Liver (tissue), 10 donors: Measurements from ENCODE around the gene SPCS1. TPM values are rescaled to one million over a fixed set of nuclear protein-coding genes. Genes with fewer than 3 reads are reported as not detected.

Experiments used
- DNase-seq: peaks from one replicate; pipeline ENCODE4 v3.0.0-alpha.2; 2017; ENCODE audit warnings: low spot score
- H3K27ac ChIP-seq, 2 donors: one replicate each; pipeline ENCODE4 v1.7.0; 2013; ENCODE audit warnings: inconsistent platforms in 2 of 2, low read length in 2 of 2, control low read depth in 1 of 2, low read depth in 1 of 2, mild to moderate bottlenecking in 1 of 2
- H3K27me3 ChIP-seq, 4 donors: one replicate each; pipeline versions ENCODE4 v1.6.1 to v1.7.0; 2013; ENCODE audit warnings: low read length in 3 of 4, inconsistent platforms in 1 of 4, mild to moderate bottlenecking in 1 of 4, moderate library complexity in 1 of 4; ENCODE audit not compliant: control insufficient read depth in 4 of 4, insufficient read depth in 4 of 4
- H3K36me3 ChIP-seq, 4 donors: one replicate each; pipeline versions ENCODE4 v1.6.1 to v1.7.0; 2013; ENCODE audit warnings: low read length in 3 of 4, mild to moderate bottlenecking in 3 of 4, low read depth in 1 of 4, moderate library complexity in 1 of 4; ENCODE audit not compliant: control insufficient read depth in 4 of 4, insufficient read depth in 3 of 4
- H3K4me1 ChIP-seq, 4 donors: one replicate each; pipeline versions ENCODE4 v1.6.1 to v1.7.0; 2013; ENCODE audit warnings: low read length in 3 of 4, mild to moderate bottlenecking in 3 of 4, moderate library complexity in 1 of 4; ENCODE audit not compliant: control insufficient read depth in 4 of 4, insufficient read depth in 4 of 4
- H3K4me3 ChIP-seq, 3 donors: one replicate each; pipeline versions ENCODE4 v1.6.1 to v1.7.0; 2013; ENCODE audit warnings: low read length in 3 of 3, control low read depth in 1 of 3, low read depth in 1 of 3, mild to moderate bottlenecking in 1 of 3
- H3K9ac ChIP-seq, 2 donors: one replicate each; pipeline ENCODE4 v1.7.0; 2013; ENCODE audit warnings: low read length in 2 of 2, mild to moderate bottlenecking in 2 of 2, moderate library complexity in 2 of 2, control low read depth in 1 of 2, low read depth in 1 of 2
- H3K9me3 ChIP-seq, 4 donors: one replicate each; pipeline versions ENCODE4 v1.6.1 to v1.7.0; 2013; ENCODE audit warnings: low read length in 3 of 4; ENCODE audit not compliant: control insufficient read depth in 4 of 4
- ATF3 ChIP-seq: IDR thresholded peaks from 2 replicates; pipeline ENCODE4 v1.6.1; 2016; ENCODE audit warnings: antibody characterized with exemption
- SP1 ChIP-seq: IDR thresholded peaks from 2 replicates; pipeline ENCODE4 v1.6.1; 2018; ENCODE audit warnings: antibody characterized with exemption, mild to moderate bottlenecking
- ZBTB33 ChIP-seq: IDR thresholded peaks from 2 replicates; pipeline ENCODE4 v1.6.1; 2016; ENCODE audit warnings: antibody characterized with exemption
- WGBS: extraction: QIAGEN DNeasy Blood & Tissue Kit; methylation state at CpG from one replicate; pipeline ENCODE4 v1.1.7; 2013; 5-methylcytosine and 5-hydroxymethylcytosine counted together
- polyA plus RNA-seq, 2 donors: library from polyadenylated mRNA; stranded (reverse) in 1 of 2; unstranded in 1 of 2; fragments of 200-250 nt in 1 of 2; fragments of >200 nt in 1 of 2; fragmentation: Nextera tagmentation in 1 of 2; extraction: Ambion mirVana in 1 of 2; gene quantifications; one replicate each; pipeline versions ENCODE4 v1.2.1 to v1.2.3, GENCODE V29; 2013 to 2015
- small RNA-seq: library from RNA; depleted of rRNA; stranded (forward); fragments of <200 nt; gene quantifications from one replicate; pipeline ENCODE3, GENCODE V24; 2014
- total RNA-seq, 2 donors: library from RNA; depleted of rRNA; stranded (reverse); fragments of >200 nt; gene quantifications; one replicate each; pipeline ENCODE4 v1.2.3, GENCODE V29; 2014
- donor health status: healthy.
- donor health status: healthy.
- donor health status: healthy.
- donor health status: healthy.
- donor health status: healthy.

SPCS1 gene
- total and polyA plus RNA-seq, 4 donors = 42.3 to 227 (median 113) TPM

GRCh38 chr3:52754373-52754772 lies 48.5 kb downstream of the SPCS1 start:
- 98% methylated on average over 4 of the region's 4 CpGs for WGBS
- Histone ChIP-seq H3K9me3 (no peaks in the 10 kb centered on the region), H3K36me3 (peaks cover 10 to 46% (median 34%) of the 10 kb centered on the region in 4 donors), H3K27ac (no peak overlapping the region), H3K27me3 (no peaks in the 10 kb centered on the region), H3K4me1 (peaks cover 0 to 2% (median 0%) of the 10 kb centered on the region in 4 donors), H3K9ac (no peak overlapping the region), H3K4me3 (no peak overlapping the region)
- no peak for DNase-seq
- TF ChIP-seq ATF3 = no peak
- no peak for TF ChIP-seq ZBTB33

- H3K36me3 ChIP-seq = peaks cover 2 to 44% (median 29%) of the 10 kb centered on the region in 4 donors
- 97% methylated on average over 1 of the region's 1 CpG for WGBS
These were observed 50.2 kb downstream of the SPCS1 start for GRCh38 chr3:52756141-52756540.

More at GRCh38 chr3:52756141-52756540, 50.2 kb downstream of the SPCS1 start:
- Histone ChIP-seq H3K4me1 (peaks cover 0 to 2% (median 0%) of the 10 kb centered on the region in 4 donors), H3K27me3 (no peaks in the 10 kb centered on the region), H3K9me3 (no peaks in the 10 kb centered on the region), H3K4me3 (no peak overlapping the region), H3K27ac (no peak overlapping the region), H3K9ac (no peak overlapping the region)
- TF ChIP-seq SP1 = no peak
- TF ChIP-seq ATF3 = no peak
- no peak for DNase-seq

Small RNAs within 50 kb of the gene (small RNA-seq; reads per million reads assigned to genes)
- gene AC006254.2 (not detected), gene RF00569 (2,280 reads per million, percentile 100 among the genes with 10 or more reads in this experiment), gene RF01183 (not detected), gene SNORD19 (not detected), gene SNORD19B (not detected), gene SNORD69 (2,223 reads per million, percentile 100 among the genes with 10 or more reads in this experiment)

Other genes starting within 250 kb of the SPCS1 start
- 100 to 1,000 TPM in 1 of 2 donors, 10 to 100 TPM in 1; 43.0 to 198 TPM for gene STAB1, start 210.8 kb upstream of the SPCS1 start, total RNA-seq
- gene STAB1, start 210.8 kb upstream of the SPCS1 start, polyA plus RNA-seq = 10 to 100 TPM; 42.0 to 99.9 TPM
- 10 to 100 TPM in 1 of 2 donors, 1 to 10 TPM in 1; 2.8 to 20.9 TPM for gene NT5DC2, start 172.2 kb upstream of the SPCS1 start, total RNA-seq
- gene NT5DC2, start 172.2 kb upstream of the SPCS1 start, polyA plus RNA-seq = 1 to 10 TPM; 3.0 to 3.2 TPM
- 1 to 10 TPM; 3.3 to 8.5 TPM for gene UQCC5, start 169.5 kb upstream of the SPCS1 start, total RNA-seq
- 10 to 100 TPM in 1 of 2 donors, 1 to 10 TPM in 1; 5.1 to 39.9 TPM for gene UQCC5, start 169.5 kb upstream of the SPCS1 start, polyA plus RNA-seq
- 10 to 100 TPM; 57.7 to 65.7 TPM for gene PBRM1, start 20.2 kb upstream of the SPCS1 start, total RNA-seq
- gene PBRM1, start 20.2 kb upstream of the SPCS1 start, polyA plus RNA-seq = 10 to 100 TPM in 1 of 2 donors, 1 to 10 TPM in 1; 7.1 to 19.7 TPM
- gene GNL3, start 20.1 kb upstream of the SPCS1 start, total RNA-seq = 10 to 100 TPM; 26.5 to 82.2 TPM
- gene GNL3, start 20.1 kb upstream of the SPCS1 start, polyA plus RNA-seq = 10 to 100 TPM; 38.5 to 45.1 TPM
- 10 to 100 TPM; 33.3 to 77.9 TPM for gene GLT8D1, start 315 bp upstream of the SPCS1 start, total RNA-seq
- 10 to 100 TPM; 53.2 to 60.3 TPM for gene GLT8D1, start 315 bp upstream of the SPCS1 start, polyA plus RNA-seq
- 10 to 100 TPM; 24.0 to 28.7 TPM for gene NEK4, start 64.8 kb downstream of the SPCS1 start, total RNA-seq
- gene NEK4, start 64.8 kb downstream of the SPCS1 start, polyA plus RNA-seq = 1 to 10 TPM; 5.4 to 6.8 TPM
- gene ITIH1, start 71.5 kb downstream of the SPCS1 start, total RNA-seq = 1,000 to 10,000 TPM; 1,022 to 1,400 TPM
- gene ITIH1, start 71.5 kb downstream of the SPCS1 start, polyA plus RNA-seq = 1,000 to 10,000 TPM; 1,193 to 1,291 TPM
- 1,000 to 10,000 TPM in 1 of 2 donors, 100 to 1,000 TPM in 1; 507 to 1,075 TPM for gene ITIH3, start 88.7 kb downstream of the SPCS1 start, total RNA-seq
- 1,000 to 10,000 TPM in 1 of 2 donors, 100 to 1,000 TPM in 1; 743 to 1,326 TPM for gene ITIH3, start 88.7 kb downstream of the SPCS1 start, polyA plus RNA-seq
- 1,000 to 10,000 TPM in 1 of 2 donors, 100 to 1,000 TPM in 1; 447 to 2,000 TPM for gene ITIH4, start 124.6 kb downstream of the SPCS1 start, total RNA-seq
- 1,000 to 10,000 TPM; 2,821 to 3,354 TPM for gene ITIH4, start 124.6 kb downstream of the SPCS1 start, polyA plus RNA-seq
- gene MUSTN1, start 128.9 kb downstream of the SPCS1 start, total RNA-seq = 10 to 100 TPM in 1 of 2 donors, under 1 TPM in 1; 0.25 to 12.1 TPM
- 1 to 10 TPM; 1.8 to 6.1 TPM for gene MUSTN1, start 128.9 kb downstream of the SPCS1 start, polyA plus RNA-seq
- gene STIMATE, start 191.4 kb downstream of the SPCS1 start, total RNA-seq = 10 to 100 TPM; 14.0 to 24.4 TPM
- 10 to 100 TPM; 18.6 to 23.1 TPM for gene STIMATE, start 191.4 kb downstream of the SPCS1 start, polyA plus RNA-seq